D721Med (cell line): Measurements from ENCODE around the gene CD84.

Experiments used
- DNase-seq: peaks from one replicate; pipeline ENCODE4 v3.0.0; 2011; ENCODE audit warnings: low spot score; ENCODE audit not compliant: insufficient read length
- FAIRE-seq: peaks from 2 replicates; lab custom pipeline; 2011; peaks lifted over from hg19 to GRCh38; lab: Jason Lieb, UNC
- TF ChIP-seq, protein P1 (sequence below): IDR thresholded peaks from 2 replicates; pipeline ENCODE4 v1.5.1; 2012; ENCODE audit warnings: mild to moderate bottlenecking, control low read depth; ENCODE audit not compliant: insufficient read depth; ENCODE audit errors: missing control alignments

The CD84 gene

DNA sequence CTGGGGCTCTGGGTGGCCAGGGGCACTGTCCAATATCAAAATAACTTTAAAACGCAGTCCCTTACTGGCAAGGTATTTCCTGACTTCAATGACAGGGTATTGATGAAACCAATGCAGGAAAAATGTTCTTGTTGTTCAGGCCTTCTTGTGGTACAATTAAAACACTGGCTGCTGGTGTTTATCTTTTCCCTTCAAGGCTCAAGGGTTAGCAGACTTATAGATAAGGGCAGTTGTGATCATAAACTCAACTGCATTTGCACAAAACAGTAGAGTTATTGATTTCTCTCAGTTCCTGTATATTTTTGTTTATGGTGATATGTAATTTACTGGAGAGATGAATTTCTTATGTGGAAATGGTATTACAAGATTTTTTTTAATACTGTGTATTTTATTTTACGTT, 2.7 kb upstream of the CD84 start:
- TF ChIP-seq, protein P1, sequence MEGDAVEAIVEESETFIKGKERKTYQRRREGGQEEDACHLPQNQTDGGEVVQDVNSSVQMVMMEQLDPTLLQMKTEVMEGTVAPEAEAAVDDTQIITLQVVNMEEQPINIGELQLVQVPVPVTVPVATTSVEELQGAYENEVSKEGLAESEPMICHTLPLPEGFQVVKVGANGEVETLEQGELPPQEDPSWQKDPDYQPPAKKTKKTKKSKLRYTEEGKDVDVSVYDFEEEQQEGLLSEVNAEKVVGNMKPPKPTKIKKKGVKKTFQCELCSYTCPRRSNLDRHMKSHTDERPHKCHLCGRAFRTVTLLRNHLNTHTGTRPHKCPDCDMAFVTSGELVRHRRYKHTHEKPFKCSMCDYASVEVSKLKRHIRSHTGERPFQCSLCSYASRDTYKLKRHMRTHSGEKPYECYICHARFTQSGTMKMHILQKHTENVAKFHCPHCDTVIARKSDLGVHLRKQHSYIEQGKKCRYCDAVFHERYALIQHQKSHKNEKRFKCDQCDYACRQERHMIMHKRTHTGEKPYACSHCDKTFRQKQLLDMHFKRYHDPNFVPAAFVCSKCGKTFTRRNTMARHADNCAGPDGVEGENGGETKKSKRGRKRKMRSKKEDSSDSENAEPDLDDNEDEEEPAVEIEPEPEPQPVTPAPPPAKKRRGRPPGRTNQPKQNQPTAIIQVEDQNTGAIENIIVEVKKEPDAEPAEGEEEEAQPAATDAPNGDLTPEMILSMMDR = no peak

DNA sequence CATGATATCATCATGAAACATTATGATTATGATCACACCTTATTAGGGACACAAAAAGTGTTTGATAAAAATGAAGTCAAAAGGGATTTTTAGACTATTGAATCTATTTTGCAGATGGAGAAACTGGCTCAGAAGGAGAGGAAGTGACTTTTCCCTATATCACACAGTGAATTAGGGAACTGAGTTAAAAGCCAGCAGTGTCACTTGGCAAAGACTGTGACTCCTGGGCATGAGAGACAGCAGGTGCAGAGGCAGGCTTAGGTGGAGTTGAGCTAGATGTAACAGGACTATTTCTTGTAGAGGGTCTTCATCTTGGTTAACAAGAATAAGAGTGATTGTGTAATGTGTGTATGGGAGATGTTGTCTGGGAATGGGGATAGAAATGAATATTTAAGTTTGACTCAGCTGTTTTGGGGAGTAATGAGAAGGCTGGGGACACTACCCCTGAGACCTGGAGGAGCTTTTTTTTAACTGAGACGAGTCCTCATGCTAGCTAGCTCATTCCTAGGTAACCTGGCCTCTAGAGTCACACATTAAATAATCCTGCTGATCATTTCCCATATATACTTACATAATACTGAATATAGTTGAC, 1.0 kb upstream of the CD84 start:
- TF ChIP-seq, protein P1 = no peak
- FAIRE-seq (no peak), DNase-seq (no peak)

More for the DNA sequence above, 2.7 kb upstream of the CD84 start:
- DNase-seq (no peak), FAIRE-seq (no peak)

DNA sequence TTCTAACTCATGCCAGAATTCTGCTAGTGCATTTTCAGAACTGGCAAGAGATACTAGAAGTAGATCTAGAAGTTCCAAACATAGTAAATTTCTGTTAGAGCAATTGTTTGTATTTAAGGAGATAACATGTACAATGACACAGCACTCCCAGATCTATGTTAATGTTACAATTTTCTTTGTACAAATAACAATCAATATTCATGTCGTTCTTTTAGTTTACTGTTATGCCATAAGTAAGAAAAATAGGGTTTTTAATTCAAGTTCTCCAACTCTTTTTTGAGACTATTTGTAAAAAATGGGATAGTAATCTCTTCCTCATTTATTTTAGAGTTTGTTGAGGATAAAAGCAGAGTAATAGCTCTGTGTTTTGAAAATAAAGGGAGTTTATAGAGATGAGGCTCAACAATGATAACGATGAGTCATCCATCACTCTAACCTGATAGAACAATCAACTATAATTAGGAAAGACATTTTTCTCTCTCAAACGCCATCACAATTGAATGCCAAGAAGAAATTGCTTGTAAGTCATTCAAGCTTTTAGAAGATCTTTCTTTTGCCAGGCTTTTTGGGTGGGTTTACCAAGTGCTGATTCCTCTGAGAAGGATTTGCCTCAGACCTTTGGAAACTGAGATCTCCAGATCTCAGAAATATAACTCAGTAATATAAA, 638 bp downstream of the CD84 start:
- FAIRE-seq (no peak), DNase-seq (no peak)
- TF ChIP-seq, protein P1 = no peak

DNA sequence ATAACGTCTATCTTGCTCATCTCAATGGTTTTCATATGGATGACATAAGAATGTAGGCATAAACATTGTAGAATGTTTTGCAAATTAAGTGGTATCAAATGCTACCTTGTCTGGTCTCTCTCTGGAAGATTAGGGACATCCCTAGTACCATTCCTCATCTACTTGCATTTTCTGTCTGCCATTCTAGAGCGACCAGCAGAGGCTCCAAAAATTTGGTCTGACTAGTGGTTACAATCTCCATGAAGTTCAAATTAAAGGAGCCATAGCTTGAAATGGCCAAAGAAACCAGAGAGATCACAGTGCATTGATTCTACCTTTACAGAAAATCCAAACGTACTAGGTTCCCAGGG, 1.1 kb downstream of the CD84 start:
- TF ChIP-seq, protein P1 = no peak
- FAIRE-seq = no peak

DNA sequence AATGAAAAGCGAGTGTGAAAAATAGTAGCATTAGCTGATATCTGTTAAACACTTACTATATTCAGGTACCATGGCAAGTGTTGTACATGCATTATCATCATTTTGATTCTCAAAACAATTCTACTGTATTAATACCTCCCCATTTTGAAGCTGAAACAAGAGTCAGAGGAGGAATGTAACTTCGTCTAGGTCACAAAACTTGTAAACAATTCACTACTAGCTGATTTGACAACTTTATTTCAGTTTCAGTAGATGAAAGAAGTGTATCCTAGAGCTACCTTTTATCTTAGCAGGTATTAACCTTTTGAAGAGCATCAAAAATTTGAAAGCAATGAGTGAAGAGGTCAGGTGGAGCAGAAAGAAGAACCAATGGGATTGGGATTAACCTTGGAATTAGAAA, 1.6 kb downstream of the CD84 start:
- DNase-seq (no peak), FAIRE-seq (no peak)
- TF ChIP-seq, protein P1 = no peak

More for the DNA sequence above, 1.1 kb downstream of the CD84 start:
- DNase-seq = no peak

DNA sequence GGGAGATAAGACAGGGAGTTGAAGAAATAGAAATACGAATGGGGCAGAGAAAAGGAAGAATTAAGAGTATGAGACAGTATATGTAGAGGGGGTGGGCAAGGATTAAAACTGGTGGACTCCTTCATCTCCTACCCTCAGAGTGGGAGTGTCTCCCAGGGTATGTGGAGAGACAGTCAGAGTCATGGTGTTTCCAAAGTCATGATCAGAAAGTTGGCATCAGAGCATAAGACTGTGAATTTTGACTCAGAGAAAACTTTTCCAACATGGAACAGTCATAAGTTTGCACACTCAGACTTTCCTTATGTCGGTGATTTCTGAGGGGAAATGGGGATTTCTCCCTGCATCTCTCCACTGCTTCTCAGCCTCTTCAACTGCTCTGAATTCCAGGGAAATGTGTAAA, 2.4 kb downstream of the CD84 start:
- FAIRE-seq = no peak
- TF ChIP-seq, protein P1 = no peak
- DNase-seq = no peak

DNA sequence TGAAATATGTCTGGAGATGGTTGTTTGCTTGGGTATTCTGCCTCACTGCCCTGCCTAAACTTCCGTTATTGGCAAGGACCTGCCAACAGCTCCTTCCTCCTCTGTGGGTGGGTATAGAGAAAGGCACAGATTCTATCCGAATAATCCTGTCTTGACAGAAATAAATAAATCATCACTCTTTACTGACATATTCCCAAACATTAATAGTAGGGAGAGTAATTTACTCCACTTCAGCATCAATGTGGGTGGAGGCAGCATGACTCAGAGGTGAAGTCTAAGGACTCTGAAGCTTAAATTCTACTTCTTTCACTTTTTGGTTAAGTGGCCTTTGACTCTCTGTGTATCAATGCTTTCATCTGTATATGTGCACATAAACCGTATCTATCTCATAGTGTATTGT, 2.9 kb downstream of the CD84 start:
- FAIRE-seq (no peak), DNase-seq (no peak)
- TF ChIP-seq, protein P1 = no peak
